Mesodermal cell (in vitro differentiated cells): Measurements from ENCODE around the gene CCDC60.

Experiments
- H3K27ac ChIP-seq: 2 replicates; pipeline ENCODE4 v1.7.0; 2013; ENCODE audit warnings: mild to moderate bottlenecking, low read depth, low read length, moderate library complexity; ENCODE audit not compliant: severe bottlenecking
- H3K36me3 ChIP-seq: 2 replicates; pipeline ENCODE4 v1.7.1; 2013; ENCODE audit warnings: mild to moderate bottlenecking, low read length, moderate library complexity; ENCODE audit not compliant: control insufficient read depth, insufficient read depth
- H3K4me1 ChIP-seq: one replicate; pipeline ENCODE4 v1.7.1; 2013; ENCODE audit warnings: mild to moderate bottlenecking, low read length; ENCODE audit not compliant: insufficient read depth, control insufficient read depth, poor library complexity, severe bottlenecking
- H3K4me3 ChIP-seq: 2 replicates; pipeline ENCODE4 v1.7.0; 2013; ENCODE audit warnings: low read length, control low read depth, mild to moderate bottlenecking; ENCODE audit not compliant: insufficient read depth, poor library complexity, severe bottlenecking; ENCODE audit errors: extremely low read depth
- H3K9me3 ChIP-seq: 2 replicates; pipeline ENCODE4 v1.7.1; 2013; ENCODE audit warnings: mild to moderate bottlenecking, low read length, moderate library complexity; ENCODE audit not compliant: control insufficient read depth
- WGBS, 2 experiments: methylation state at CpG; one replicate each; pipeline ENCODE4 v1.1.5; 2013; ENCODE audit warnings: missing lambda C conversion rate in 2 of 2; ENCODE audit not compliant: insufficient coverage in 2 of 2; 5-methylcytosine and 5-hydroxymethylcytosine counted together

The CCDC60 gene

DNA sequence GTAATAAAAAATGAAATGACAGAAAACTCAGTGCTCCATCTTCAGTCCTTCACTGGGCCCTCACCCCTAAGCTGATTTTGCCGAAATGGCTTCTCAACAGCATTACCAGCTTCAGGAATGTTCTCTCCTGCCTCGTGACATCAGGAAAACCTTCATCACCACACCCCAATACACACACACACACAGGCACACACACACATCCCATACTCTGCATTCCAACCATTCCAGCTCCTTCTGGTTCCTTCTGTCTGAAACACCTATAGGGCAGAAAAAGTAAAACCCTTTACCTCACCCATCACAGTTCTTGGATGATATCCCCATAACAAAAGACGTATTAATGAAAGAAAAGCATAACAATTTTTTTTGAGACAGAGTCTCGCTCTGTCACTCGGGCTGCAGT lies 75.9 kb downstream of the CCDC60 start:
- Histone ChIP-seq H3K36me3 (no peaks in the 10 kb centered on the region), H3K4me3 (no peak overlapping the region), H3K27ac (no peak overlapping the region), H3K4me1 (peaks cover 5% of the 10 kb centered on the region), H3K9me3 (no peaks in the 10 kb centered on the region)
- WGBS, 2 experiments = 80 to 87% methylated on average over 5 of the region's 5 CpGs

DNA sequence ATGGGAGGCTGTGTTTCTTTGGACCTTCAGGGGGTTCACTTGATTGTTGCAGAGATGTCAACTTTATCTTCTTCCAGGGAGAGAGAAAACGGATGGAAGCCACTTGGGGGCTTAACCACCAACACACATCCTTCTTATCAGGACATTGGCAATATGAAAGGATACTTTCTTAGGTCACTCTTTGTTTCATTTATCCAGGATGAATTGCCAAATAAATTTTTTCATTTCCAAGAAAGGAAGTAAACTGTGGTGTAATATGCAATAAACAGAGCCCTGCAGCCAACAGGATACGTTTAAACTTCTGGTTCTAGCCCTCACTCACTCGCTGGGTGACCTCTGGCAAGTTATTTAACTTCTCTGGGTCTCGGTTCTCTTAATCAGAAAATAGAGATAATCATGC lies 77.8 kb downstream of the CCDC60 start:
- Histone ChIP-seq H3K4me1 (peaks cover 5% of the 10 kb centered on the region), H3K9me3 (no peaks in the 10 kb centered on the region), H3K4me3 (no peak overlapping the region), H3K27ac (no peak overlapping the region), H3K36me3 (no peaks in the 10 kb centered on the region)
- 50 to 70% methylated on average over 1 to 2 of the region's 4 CpGs for WGBS, 2 experiments

DNA sequence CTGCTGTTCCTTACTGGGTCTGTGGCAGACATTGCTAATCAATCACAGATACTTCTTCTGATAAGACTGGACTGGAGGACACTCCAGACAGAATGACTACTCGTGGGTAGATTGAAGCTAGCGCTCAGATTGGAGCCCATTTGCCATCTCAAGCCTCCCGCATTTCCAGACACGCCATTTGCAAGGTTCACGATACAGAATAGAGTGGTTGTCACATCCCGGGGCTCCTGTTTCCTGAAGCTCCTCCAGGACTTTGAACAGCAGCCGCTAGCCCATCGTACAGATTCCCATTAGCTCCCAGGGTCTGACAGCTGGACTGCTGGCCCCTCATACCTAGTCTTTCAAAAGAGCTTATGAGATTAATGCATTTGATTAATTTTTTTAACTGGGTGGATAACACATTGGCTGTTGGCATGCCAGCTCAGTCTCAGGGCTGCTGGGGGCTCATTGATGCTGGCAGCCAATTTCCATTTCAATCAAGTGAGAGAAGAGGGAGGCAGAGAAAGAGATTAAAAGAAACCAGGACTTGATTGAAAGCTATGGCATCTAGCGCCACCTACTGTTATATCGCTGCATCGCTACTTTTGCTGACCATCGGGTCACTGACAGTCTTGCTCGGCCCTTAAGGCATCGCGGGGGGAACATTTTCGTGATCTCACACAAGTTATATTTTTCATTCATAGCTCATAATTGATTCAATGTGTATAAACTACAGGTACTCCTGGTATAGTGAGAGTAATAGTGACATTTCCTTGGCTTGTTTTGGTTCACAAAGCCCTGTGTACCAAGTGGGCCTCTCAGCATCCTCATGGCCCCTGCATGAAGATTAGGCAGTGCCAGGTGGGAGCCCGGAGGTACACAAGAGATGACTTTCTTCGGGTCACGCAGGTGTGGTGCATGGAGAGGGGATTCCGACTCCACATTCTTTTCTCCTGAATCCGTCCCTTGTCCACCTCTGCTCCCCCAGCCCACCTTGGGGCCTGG lies 78.6 kb downstream of the CCDC60 start:
- H3K9me3 ChIP-seq = no peaks in the 10 kb centered on the region
- H3K27ac ChIP-seq = no peak overlapping the region
- no peak overlapping the region for H3K4me3 ChIP-seq
- H3K36me3 ChIP-seq = no peaks in the 10 kb centered on the region
- WGBS, 2 experiments = 42 to 47% methylated on average over 14 to 15 of the region's 21 CpGs
- H3K4me1 ChIP-seq = peaks cover 5% of the 10 kb centered on the region

DNA sequence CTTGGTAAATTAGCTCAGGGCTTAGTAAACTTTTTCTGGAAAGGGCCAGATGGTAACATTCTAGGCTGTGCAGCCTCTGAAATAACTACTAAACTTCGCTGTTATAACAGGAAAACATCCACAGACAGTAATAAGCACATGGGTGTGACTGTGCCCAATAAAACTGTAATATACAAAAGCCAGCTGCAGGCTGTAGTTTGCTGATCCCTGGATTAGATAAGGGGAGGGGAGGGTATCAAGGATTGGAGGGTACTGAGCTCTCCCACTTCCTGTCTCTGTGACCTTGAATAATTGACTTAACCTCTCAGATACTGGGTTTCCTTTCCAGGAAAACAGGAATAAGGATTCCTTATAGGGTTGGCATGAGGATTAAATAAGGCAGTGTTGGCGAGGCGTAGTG lies 81.2 kb downstream of the CCDC60 start:
- Histone ChIP-seq H3K4me1 (peaks cover 1% of the 10 kb centered on the region), H3K36me3 (no peaks in the 10 kb centered on the region), H3K9me3 (no peaks in the 10 kb centered on the region), H3K4me3 (no peak overlapping the region), H3K27ac (no peak overlapping the region)
- 94 to 100% methylated on average over 2 of the region's 3 CpGs for WGBS, 2 experiments

DNA sequence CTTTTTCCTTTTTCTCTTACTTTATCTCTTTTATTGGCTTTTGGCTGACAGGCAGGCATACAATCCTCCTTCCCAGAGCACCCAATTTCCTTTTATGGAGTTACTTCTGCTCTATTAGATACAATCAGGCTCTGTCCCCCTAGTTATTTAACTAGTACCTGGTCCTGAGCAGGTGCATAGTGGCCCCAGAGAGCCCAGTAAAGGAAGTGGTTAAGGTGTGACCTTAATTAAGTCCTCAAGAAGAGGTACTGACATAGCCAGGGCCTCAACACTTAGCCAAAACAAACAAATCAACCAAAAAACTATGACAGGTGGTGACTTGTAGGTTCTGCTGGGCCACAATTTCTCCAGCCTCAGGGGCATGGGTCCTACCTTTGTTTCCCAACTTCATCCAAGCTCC lies 82.9 kb downstream of the CCDC60 start:
- no peaks in the 10 kb centered on the region for H3K4me1 ChIP-seq
- no peak overlapping the region for H3K27ac ChIP-seq
- no peaks in the 10 kb centered on the region for H3K9me3 ChIP-seq
- H3K36me3 ChIP-seq = no peaks in the 10 kb centered on the region
- H3K4me3 ChIP-seq = no peak overlapping the region

DNA sequence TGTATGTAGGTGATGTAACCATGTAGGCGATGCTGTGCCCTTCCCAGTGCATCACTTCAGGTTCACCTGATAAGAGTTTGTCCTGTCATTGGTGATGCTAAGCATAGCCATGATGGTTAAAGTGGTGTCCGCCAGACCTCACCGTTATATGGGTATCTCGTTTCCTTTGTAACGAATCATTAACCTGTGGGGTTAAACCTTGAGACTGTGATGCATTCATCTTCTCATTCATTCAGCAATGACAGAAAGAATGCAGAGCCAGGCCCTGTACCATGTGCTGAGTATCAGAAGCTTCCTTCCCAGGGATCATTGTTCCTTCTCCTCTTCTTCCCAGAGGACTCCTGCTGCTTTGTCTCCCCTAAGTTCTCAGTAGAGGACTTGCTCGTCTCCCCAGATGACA lies 84.9 kb downstream of the CCDC60 start:
- H3K4me3 ChIP-seq = no peak overlapping the region
- 87 to 90% methylated on average over 5 to 6 of the region's 6 CpGs for WGBS, 2 experiments
- no peaks in the 10 kb centered on the region for H3K36me3 ChIP-seq
- no peak overlapping the region for H3K27ac ChIP-seq
- H3K9me3 ChIP-seq = no peaks in the 10 kb centered on the region
- H3K4me1 ChIP-seq = no peaks in the 10 kb centered on the region

DNA sequence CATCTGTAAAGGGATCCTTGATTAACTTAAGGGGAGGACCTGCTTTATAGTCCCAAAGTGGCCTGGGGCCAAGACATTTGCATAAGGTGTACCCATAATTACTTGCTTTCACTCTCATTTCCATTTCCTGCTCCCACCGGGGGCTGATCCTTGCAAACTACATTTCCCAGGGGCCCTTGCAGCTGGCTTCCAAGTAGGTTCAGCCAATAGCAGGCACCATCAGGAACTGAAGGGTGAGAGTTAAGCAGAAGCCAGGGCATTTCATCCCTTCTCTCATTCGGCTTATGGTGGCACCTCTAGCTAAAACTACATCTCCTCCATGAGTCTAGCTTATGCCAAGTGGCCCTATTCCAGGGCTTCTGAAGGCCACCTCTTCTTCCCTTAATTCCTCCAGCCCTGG lies 88.8 kb downstream of the CCDC60 start:
- WGBS, 2 experiments = 14 to 17% methylated on average over 1 of the region's 2 CpGs
- Histone ChIP-seq H3K4me3 (no peak overlapping the region), H3K36me3 (no peaks in the 10 kb centered on the region), H3K4me1 (no peaks in the 10 kb centered on the region), H3K9me3 (no peaks in the 10 kb centered on the region), H3K27ac (no peak overlapping the region)

DNA sequence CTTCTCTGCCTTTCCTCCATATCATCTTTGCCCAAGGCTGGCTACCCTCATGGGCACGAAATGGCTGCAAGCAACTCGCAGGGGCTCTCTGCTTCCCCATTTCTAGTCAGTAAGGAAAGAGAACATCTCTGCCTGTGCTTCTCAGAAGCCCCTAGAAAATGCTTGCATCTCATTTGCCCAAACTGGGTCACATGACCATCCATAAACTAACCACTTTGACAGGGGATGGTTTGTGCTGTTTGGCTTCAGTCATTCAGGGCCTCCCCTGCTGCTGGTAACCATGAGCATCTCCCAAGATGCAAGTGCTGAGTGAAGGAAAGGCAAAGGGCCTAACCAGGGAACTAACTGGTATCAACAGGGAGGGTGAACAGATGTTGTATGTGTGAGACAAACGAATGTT lies 91.1 kb downstream of the CCDC60 start:
- Histone ChIP-seq H3K9me3 (peaks cover 2% of the 10 kb centered on the region), H3K27ac (no peak overlapping the region), H3K36me3 (no peaks in the 10 kb centered on the region), H3K4me1 (no peaks in the 10 kb centered on the region), H3K4me3 (no peak overlapping the region)
- WGBS, 2 experiments = 87% methylated on average over 3 of the region's 3 CpGs

DNA sequence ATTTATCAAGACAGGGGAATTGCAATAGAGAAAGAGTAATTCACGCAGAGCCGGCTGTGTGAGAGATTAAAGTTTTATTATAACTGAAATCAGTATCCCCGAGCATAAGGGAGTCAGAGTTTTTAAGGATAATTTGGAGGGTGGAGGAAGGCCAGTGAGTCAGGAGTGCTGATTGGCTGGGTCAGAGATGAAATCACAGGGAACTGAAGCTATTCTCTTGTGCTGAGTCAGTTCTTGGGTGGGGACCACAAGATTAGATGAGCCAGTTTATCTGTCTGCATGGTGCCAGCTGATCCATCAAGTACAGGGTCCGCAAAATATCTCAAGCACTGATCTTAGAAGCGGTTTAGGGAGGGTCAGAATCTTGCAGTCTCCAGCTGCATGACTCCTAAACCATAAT lies 96.6 kb downstream of the CCDC60 start:
- 84 to 89% methylated on average over 4 to 5 of the region's 5 CpGs for WGBS, 2 experiments
- Histone ChIP-seq H3K27ac (no peak overlapping the region), H3K4me3 (no peak overlapping the region), H3K4me1 (no peaks in the 10 kb centered on the region), H3K9me3 (peaks cover 9% of the 10 kb centered on the region), H3K36me3 (no peaks in the 10 kb centered on the region)

DNA sequence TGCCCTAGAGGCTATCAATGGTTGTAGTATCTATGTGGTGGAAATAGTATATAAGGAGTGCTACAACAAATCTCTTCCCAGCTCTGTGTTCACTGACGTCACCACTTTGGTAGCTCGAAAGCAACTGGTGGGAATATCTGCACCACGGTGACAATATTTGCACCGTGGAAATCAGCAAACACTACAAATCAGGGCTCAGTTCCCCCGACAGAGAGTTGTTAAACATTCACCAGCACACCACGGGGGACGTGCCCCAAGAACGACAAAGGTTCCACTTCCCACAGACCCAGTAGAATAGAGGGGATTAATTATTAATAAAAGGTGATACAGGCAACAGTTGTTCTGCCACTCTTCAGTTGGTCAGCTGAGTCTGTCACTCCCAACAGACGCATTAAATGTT lies 98.4 kb downstream of the CCDC60 start:
- H3K36me3 ChIP-seq = no peaks in the 10 kb centered on the region
- WGBS, 2 experiments = 83 to 87% methylated on average over 3 to 5 of the region's 9 CpGs
- H3K4me3 ChIP-seq = no peak overlapping the region
- peaks cover 9% of the 10 kb centered on the region for H3K9me3 ChIP-seq
- H3K27ac ChIP-seq = no peak overlapping the region
- no peaks in the 10 kb centered on the region for H3K4me1 ChIP-seq

DNA sequence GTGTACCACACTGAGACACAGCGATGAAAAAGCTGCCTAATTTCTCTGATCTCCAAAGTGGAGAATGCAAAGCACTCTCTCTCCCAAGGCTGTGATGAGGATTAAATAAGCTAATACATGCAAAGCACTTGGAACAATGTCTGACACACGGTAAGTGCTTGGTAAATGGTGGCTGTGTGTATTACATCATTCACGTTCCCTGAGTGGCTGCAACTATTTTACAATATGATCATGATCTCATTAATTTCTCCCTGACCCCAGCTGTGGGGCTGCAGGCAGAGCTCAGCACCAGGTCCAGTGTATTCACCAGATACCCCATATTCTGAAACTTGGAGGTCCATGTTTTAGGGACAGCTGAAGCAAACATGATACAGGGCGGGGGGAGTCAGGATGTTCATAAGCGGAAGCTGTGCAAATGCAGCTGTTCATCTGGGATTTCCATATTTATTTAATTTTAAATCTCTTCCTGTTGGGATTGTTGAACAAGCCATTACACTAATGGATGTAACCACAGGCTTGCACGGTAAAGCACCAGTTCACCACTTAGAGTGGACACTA lies 106.4 kb downstream of the CCDC60 start:
- WGBS, 2 experiments = 90 to 100% methylated on average over 1 to 2 of the region's 6 CpGs
- H3K4me1 ChIP-seq = no peaks in the 10 kb centered on the region
- no peaks in the 10 kb centered on the region for H3K36me3 ChIP-seq
- no peak overlapping the region for H3K4me3 ChIP-seq
- H3K9me3 ChIP-seq = no peaks in the 10 kb centered on the region
- no peak overlapping the region for H3K27ac ChIP-seq
